GM12878 (cell line): Measurements from ENCODE around the gene IPP. TPM values are rescaled to one million over a fixed set of nuclear protein-coding genes. Genes with fewer than 3 reads are reported as not detected.

ENCODE experiments used
- CHD1 ChIP-seq: IDR thresholded peaks from 2 replicates; pipeline ENCODE4 v1.6.1; 2012; ENCODE audit warnings: low read depth, low read length, improper control_type of control experiment
- CREM ChIP-seq: IDR thresholded peaks from 2 replicates; pipeline ENCODE4 v1.6.1; 2014; ENCODE audit warnings: antibody characterized with exemption, low read depth
- EED ChIP-seq: sonication (generic); IDR thresholded peaks from 2 replicates; pipeline ENCODE4 v1.6.1; 2016; ENCODE audit warnings: antibody characterized with exemption, low read depth
- FOXM1 ChIP-seq: IDR thresholded peaks from 2 replicates; pipeline ENCODE4 v1.6.1; 2012; ENCODE audit warnings: low read depth, mild to moderate bottlenecking, inconsistent platforms, low read length, moderate library complexity
- IKZF1 ChIP-seq: fragments of 450-650 bp; conservative IDR thresholded peaks from 2 replicates; pipeline ENCODE4 v1.6.1; 2017; ENCODE audit warnings: antibody characterized with exemption, mild to moderate bottlenecking
- IKZF2 ChIP-seq, 2 experiments: fragments of 450-650 bp; IDR thresholded peaks; 2 replicates each; pipeline ENCODE4 v1.6.1; 2017; ENCODE audit warnings: mild to moderate bottlenecking in 2 of 2, moderate library complexity in 2 of 2
- JUND ChIP-seq: IDR thresholded peaks from 2 replicates; pipeline ENCODE4 v1.6.1; 2012; ENCODE audit warnings: low read depth, mild to moderate bottlenecking, low read length, improper control_type of control experiment, moderate library complexity
- KAT2A ChIP-seq: conservative IDR thresholded peaks from 2 replicates; pipeline ENCODE4 v1.6.1; 2011; ENCODE audit warnings: low read depth, low read length; ENCODE audit not compliant: control insufficient read depth
- MXI1 ChIP-seq: fragments of 150-350 bp; IDR thresholded peaks from 2 replicates; pipeline ENCODE4 v1.6.1; 2011; ENCODE audit warnings: low read depth, mild to moderate bottlenecking, inconsistent platforms, low read length, improper control_type of control experiment
- MYC ChIP-seq: IDR thresholded peaks from 2 replicates; pipeline ENCODE4 v1.6.1; 2011; ENCODE audit warnings: mild to moderate bottlenecking, low read length, moderate library complexity, inconsistent platforms; ENCODE audit not compliant: insufficient read depth, insufficient replicate concordance, insufficient read length, severe bottlenecking
- NFXL1 ChIP-seq: fragments of 450-650 bp; IDR thresholded peaks from 2 replicates; pipeline ENCODE4 v1.6.1; 2017; ENCODE audit warnings: antibody characterized with exemption, mild to moderate bottlenecking, borderline replicate concordance
- NFYA ChIP-seq: IDR thresholded peaks from 2 replicates; pipeline ENCODE4 v1.6.1; 2011; ENCODE audit warnings: low read depth, mild to moderate bottlenecking, low read length, improper control_type of control experiment, borderline replicate concordance
- PAX5 ChIP-seq: IDR thresholded peaks from 2 replicates; pipeline ENCODE4 v1.6.1; 2011; ENCODE audit warnings: low read depth, low read length, borderline replicate concordance
- PAX8 ChIP-seq: fragments of 450-650 bp; IDR thresholded peaks from 2 replicates; pipeline ENCODE4 v1.6.1; 2017; ENCODE audit warnings: mild to moderate bottlenecking, moderate library complexity
- SMAD5 ChIP-seq: IDR thresholded peaks from 2 replicates; pipeline ENCODE4 v1.6.1; 2016; ENCODE audit warnings: antibody characterized with exemption, low read depth
- polyA plus RNA-seq, 11 experiments: library from polyadenylated mRNA; depleted of rRNA in 4 of 11; unstranded in 6 of 11; stranded (reverse) in 5 of 11; fragments of >200 nt; fragmentation: Nextera tagmentation in 4 of 11; fragmentation: Illumina TruSeq in 1 of 11; extraction: Ambion mirVana in 4 of 11; extraction: Trizol in 1 of 11; gene quantifications; 1 replicate in 1 of 11; 2 replicates in 10 of 11; pipeline versions ENCODE4 v1.2.1 to v1.2.3, GENCODE V29; 2011 to 2016; ENCODE audit warnings: inconsistent platforms in 2 of 11, missing spikeins in 2 of 11, low read depth in 1 of 11
- total RNA-seq, 4 experiments: library from RNA; depleted of rRNA in 3 of 4; stranded (reverse); fragments of >200 nt in 3 of 4; fragmentation: Illumina TruSeq in 1 of 4; extraction: Trizol in 1 of 4; gene quantifications; 2 replicates each; pipeline versions ENCODE4 v1.2.1 to v1.2.3, GENCODE V29; 2013 to 2021
- TF ChIP-seq, protein P1 (sequence below): fragments of 450-650 bp; IDR thresholded peaks from 2 replicates; pipeline ENCODE4 v1.6.1; 2017; ENCODE audit warnings: borderline replicate concordance
- TF ChIP-seq, protein P2 (sequence below): IDR thresholded peaks from 2 replicates; pipeline ENCODE4 v1.6.1; 2012; ENCODE audit warnings: low read length, inconsistent platforms
- TF ChIP-seq, protein P3 (sequence below): fragments of 450-650 bp; IDR thresholded peaks from 2 replicates; pipeline ENCODE4 v1.6.1; 2017; ENCODE audit warnings: antibody characterized with exemption, mild to moderate bottlenecking, moderate library complexity
- TF ChIP-seq, protein P4 (sequence below): fragments of 150-350 bp; IDR thresholded peaks from 2 replicates; pipeline ENCODE4 v1.6.1; 2016; ENCODE audit warnings: low read depth, low read length
- TF ChIP-seq, protein P5 (sequence below): IDR thresholded peaks from 2 replicates; pipeline ENCODE4 v1.6.1; 2011; ENCODE audit warnings: mild to moderate bottlenecking, low read depth, low read length, moderate library complexity; ENCODE audit not compliant: insufficient replicate concordance

Gene IPP
- total and polyA plus RNA-seq, 10 of the 15 experiments (the other 5 are each of a cell fraction or from before 2014, with no cell fraction given): 4.7 to 15.0 (median 10.4) TPM

DNA sequence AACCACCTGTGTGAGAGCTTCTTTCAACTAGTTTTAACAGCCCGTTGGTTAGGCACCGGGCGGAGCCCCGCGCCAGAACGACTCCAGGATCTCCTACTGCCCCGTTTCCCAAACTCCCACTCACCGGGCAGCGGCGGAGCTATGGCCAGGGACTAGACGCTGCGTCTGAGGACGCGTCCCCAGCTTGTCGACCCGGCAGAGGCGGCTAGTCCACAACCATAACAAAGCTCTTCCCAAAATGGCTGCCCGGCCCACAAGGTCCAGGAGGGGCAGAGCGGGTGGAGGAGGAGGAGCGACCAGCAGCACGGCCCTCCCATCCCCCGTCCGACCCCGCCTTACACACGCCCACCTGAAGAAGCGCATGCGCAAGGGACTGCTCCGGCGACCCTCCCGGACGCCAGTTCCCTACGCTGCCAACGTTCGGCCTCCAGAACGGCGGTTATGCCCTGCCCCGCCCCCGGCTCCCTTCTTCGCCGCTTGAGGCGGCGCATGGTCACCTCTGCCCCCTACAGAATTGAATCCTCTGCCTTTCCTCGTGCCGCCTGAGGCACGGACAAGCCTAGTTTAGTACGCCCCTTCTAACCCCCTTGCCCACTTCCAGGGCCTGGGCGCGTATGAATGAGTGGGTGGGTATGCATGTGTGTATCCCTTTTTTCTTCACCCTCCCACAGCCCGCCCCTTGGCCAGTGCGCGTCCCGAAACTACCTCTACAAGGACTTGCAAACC is 64.0 kb downstream of the IPP start, which contains the start of gene GPBP1L1 (continued):
- TF ChIP-seq CHD1: no peak
- no peak for TF ChIP-seq CREM
- TF ChIP-seq NFYA: no peak
- TF ChIP-seq IKZF1: no peak
- TF ChIP-seq FOXM1: no peak
- no peak for TF ChIP-seq NFXL1
- TF ChIP-seq, protein P1, sequence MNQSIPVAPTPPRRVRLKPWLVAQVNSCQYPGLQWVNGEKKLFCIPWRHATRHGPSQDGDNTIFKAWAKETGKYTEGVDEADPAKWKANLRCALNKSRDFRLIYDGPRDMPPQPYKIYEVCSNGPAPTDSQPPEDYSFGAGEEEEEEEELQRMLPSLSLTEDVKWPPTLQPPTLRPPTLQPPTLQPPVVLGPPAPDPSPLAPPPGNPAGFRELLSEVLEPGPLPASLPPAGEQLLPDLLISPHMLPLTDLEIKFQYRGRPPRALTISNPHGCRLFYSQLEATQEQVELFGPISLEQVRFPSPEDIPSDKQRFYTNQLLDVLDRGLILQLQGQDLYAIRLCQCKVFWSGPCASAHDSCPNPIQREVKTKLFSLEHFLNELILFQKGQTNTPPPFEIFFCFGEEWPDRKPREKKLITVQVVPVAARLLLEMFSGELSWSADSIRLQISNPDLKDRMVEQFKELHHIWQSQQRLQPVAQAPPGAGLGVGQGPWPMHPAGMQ: no peak
- no peak for TF ChIP-seq PAX8
- TF ChIP-seq, protein P2, sequence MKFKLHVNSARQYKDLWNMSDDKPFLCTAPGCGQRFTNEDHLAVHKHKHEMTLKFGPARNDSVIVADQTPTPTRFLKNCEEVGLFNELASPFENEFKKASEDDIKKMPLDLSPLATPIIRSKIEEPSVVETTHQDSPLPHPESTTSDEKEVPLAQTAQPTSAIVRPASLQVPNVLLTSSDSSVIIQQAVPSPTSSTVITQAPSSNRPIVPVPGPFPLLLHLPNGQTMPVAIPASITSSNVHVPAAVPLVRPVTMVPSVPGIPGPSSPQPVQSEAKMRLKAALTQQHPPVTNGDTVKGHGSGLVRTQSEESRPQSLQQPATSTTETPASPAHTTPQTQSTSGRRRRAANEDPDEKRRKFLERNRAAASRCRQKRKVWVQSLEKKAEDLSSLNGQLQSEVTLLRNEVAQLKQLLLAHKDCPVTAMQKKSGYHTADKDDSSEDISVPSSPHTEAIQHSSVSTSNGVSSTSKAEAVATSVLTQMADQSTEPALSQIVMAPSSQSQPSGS: no peak
- no peak for TF ChIP-seq PAX5
- TF ChIP-seq KAT2A: no peak
- TF ChIP-seq, protein P3, sequence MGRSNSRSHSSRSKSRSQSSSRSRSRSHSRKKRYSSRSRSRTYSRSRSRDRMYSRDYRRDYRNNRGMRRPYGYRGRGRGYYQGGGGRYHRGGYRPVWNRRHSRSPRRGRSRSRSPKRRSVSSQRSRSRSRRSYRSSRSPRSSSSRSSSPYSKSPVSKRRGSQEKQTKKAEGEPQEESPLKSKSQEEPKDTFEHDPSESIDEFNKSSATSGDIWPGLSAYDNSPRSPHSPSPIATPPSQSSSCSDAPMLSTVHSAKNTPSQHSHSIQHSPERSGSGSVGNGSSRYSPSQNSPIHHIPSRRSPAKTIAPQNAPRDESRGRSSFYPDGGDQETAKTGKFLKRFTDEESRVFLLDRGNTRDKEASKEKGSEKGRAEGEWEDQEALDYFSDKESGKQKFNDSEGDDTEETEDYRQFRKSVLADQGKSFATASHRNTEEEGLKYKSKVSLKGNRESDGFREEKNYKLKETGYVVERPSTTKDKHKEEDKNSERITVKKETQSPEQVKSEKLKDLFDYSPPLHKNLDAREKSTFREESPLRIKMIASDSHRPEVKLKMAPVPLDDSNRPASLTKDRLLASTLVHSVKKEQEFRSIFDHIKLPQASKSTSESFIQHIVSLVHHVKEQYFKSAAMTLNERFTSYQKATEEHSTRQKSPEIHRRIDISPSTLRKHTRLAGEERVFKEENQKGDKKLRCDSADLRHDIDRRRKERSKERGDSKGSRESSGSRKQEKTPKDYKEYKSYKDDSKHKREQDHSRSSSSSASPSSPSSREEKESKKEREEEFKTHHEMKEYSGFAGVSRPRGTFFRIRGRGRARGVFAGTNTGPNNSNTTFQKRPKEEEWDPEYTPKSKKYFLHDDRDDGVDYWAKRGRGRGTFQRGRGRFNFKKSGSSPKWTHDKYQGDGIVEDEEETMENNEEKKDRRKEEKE: no peak
- TF ChIP-seq, protein P4, sequence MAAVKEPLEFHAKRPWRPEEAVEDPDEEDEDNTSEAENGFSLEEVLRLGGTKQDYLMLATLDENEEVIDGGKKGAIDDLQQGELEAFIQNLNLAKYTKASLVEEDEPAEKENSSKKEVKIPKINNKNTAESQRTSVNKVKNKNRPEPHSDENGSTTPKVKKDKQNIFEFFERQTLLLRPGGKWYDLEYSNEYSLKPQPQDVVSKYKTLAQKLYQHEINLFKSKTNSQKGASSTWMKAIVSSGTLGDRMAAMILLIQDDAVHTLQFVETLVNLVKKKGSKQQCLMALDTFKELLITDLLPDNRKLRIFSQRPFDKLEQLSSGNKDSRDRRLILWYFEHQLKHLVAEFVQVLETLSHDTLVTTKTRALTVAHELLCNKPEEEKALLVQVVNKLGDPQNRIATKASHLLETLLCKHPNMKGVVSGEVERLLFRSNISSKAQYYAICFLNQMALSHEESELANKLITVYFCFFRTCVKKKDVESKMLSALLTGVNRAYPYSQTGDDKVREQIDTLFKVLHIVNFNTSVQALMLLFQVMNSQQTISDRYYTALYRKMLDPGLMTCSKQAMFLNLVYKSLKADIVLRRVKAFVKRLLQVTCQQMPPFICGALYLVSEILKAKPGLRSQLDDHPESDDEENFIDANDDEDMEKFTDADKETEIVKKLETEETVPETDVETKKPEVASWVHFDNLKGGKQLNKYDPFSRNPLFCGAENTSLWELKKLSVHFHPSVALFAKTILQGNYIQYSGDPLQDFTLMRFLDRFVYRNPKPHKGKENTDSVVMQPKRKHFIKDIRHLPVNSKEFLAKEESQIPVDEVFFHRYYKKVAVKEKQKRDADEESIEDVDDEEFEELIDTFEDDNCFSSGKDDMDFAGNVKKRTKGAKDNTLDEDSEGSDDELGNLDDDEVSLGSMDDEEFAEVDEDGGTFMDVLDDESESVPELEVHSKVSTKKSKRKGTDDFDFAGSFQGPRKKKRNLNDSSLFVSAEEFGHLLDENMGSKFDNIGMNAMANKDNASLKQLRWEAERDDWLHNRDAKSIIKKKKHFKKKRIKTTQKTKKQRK: no peak
- no peak for TF ChIP-seq MXI1
- no peak for TF ChIP-seq JUND
- no peak for TF ChIP-seq EED
- TF ChIP-seq MYC: no peak
- TF ChIP-seq IKZF2 (IDR thresholded peaks at IDR 0.05): peak in 1 of 2 experiments; percentile 34; a peak in 1 of 4 replicates
- TF ChIP-seq, protein P5, sequence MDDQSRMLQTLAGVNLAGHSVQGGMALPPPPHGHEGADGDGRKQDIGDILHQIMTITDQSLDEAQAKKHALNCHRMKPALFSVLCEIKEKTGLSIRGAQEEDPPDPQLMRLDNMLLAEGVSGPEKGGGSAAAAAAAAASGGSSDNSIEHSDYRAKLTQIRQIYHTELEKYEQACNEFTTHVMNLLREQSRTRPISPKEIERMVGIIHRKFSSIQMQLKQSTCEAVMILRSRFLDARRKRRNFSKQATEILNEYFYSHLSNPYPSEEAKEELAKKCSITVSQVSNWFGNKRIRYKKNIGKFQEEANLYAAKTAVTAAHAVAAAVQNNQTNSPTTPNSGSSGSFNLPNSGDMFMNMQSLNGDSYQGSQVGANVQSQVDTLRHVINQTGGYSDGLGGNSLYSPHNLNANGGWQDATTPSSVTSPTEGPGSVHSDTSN: no peak
- TF ChIP-seq SMAD5: peak; percentile 33; the same call in 1 of the 2 replicates
